CD4-positive, alpha-beta T cell (primary cell): Measurements from ENCODE around the gene TGM4. TPM values are rescaled to one million over a fixed set of nuclear protein-coding genes. Genes with fewer than 3 reads are reported as not detected.

Experiments used
- ATAC-seq: fragments of 200-7000 bp; cut with Tn5 transposase; one replicate; pipeline ENCODE4 v1.10.0; 2022; ENCODE audit warnings: mild to moderate bottlenecking; ENCODE audit not compliant: poor library complexity
- CTCF ChIA-PET: fragments of 350-600 bp; sonication (Branson Sonifier 250); formaldehyde crosslinking; loops from one replicate; lab custom pipeline; 2021; ENCODE audit warnings: antibody characterized with exemption, inconsistent platforms; lab: Charles Lee
- POLR2A ChIA-PET: fragments of 350-600 bp; sonication (Branson Sonifier 250); formaldehyde crosslinking; loops from one replicate; lab custom pipeline; 2021; ENCODE audit warnings: antibody characterized with exemption, inconsistent platforms; lab: Charles Lee
- DNase-seq, 14 experiments: peaks; one replicate each; pipeline ENCODE4 v3.0.0-alpha.2; 2013 to 2020; ENCODE audit warnings: mixed read lengths in 2 of 14
- H3K27ac ChIP-seq, 2 donors: one replicate each; pipeline versions ENCODE4 v1.5.1 to v1.7.0; 2013; ENCODE audit warnings: low read length in 2 of 2, low read depth in 1 of 2, mild to moderate bottlenecking in 1 of 2
- H3K27me3 ChIP-seq, 2 experiments: 1 replicate in 1 of 2; 2 replicates in 1 of 2; pipeline versions ENCODE4 v1.6.1 to v1.7.0; 2013; ENCODE audit warnings: low read length in 2 of 2, control low read depth in 1 of 2, mild to moderate bottlenecking in 1 of 2, moderate library complexity in 1 of 2; ENCODE audit not compliant: insufficient read depth in 2 of 2, control insufficient read depth in 1 of 2
- H3K36me3 ChIP-seq: one replicate; pipeline ENCODE4 v1.6.1; 2013; ENCODE audit warnings: low read length, control low read depth; ENCODE audit not compliant: insufficient read depth
- H3K4me1 ChIP-seq: one replicate; pipeline ENCODE4 v1.6.1; 2013; ENCODE audit warnings: low read length, control low read depth; ENCODE audit not compliant: insufficient read depth
- H3K4me3 ChIP-seq: one replicate; pipeline ENCODE4 v1.5.1; 2013; ENCODE audit warnings: mild to moderate bottlenecking, low read length, moderate library complexity
- H3K9me3 ChIP-seq, 2 experiments: 1 replicate in 1 of 2; 2 replicates in 1 of 2; pipeline versions ENCODE4 v1.6.1 to v1.7.0; 2013; ENCODE audit warnings: low read length in 2 of 2, mild to moderate bottlenecking in 2 of 2, control low read depth in 1 of 2, moderate library complexity in 1 of 2; ENCODE audit not compliant: control insufficient read depth in 1 of 2, insufficient read depth in 1 of 2
- H3K27ac Mint-ChIP-seq: one replicate; pipeline ENCODE4 v1.8.0; 2020; ENCODE audit warnings: mixed read lengths
- H3K27me3 Mint-ChIP-seq: one replicate; pipeline ENCODE4 v1.8.0; 2021; ENCODE audit warnings: mixed read lengths
- H3K36me3 Mint-ChIP-seq: one replicate; pipeline ENCODE4 v1.8.0; 2021; ENCODE audit warnings: low read depth, mixed read lengths
- H3K4me1 Mint-ChIP-seq: one replicate; pipeline ENCODE4 v1.8.0; 2021; ENCODE audit warnings: low read depth, mixed read lengths
- H3K4me3 Mint-ChIP-seq: one replicate; pipeline ENCODE4 v1.8.0; 2020; ENCODE audit warnings: mild to moderate bottlenecking, mixed read lengths
- H3K9me3 Mint-ChIP-seq: one replicate; pipeline ENCODE4 v1.8.0; 2020; ENCODE audit warnings: mixed read lengths
- CTCF ChIP-seq: fragments of 200-600 bp; IDR thresholded peaks from one replicate; pipeline ENCODE4 v1.8.0; 2022; ENCODE audit warnings: antibody characterized with exemption, mild to moderate bottlenecking
- intact Hi-C, 2 experiments: fragments of 100-400 bp; cut with DNase I in 1 of 2; cut with micrococcal nuclease in 1 of 2; formaldehyde crosslinking; loops; one replicate each; pipeline versions ENCODE4 v1.15.1 to v1.9.0; 2023 to 2025; cut with DNase I, micrococcal nuclease
- total RNA-seq, 174 experiments: library from RNA in 2 of 174; stranded (reverse) in 2 of 174; gene quantifications; one replicate each; pipeline ENCODE4 v1.2.3 and lab custom pipeline; 2021 to 2026

The TGM4 gene
- total RNA-seq, 2 experiments from 2014 or later, result not detected

- peaks cover 17% of the 10 kb centered on the region for H3K27me3 Mint-ChIP-seq
- intact Hi-C loops, result no loop called here
- Histone ChIP-seq H3K9me3 (no peaks in the 10 kb centered on the region), H3K4me3 (no peak overlapping the region), H3K27ac (no peak overlapping the region), H3K36me3 (no peaks in the 10 kb centered on the region), H3K4me1 (no peaks in the 10 kb centered on the region), H3K27me3 (no peaks in the 10 kb centered on the region)
- H3K4me1 Mint-ChIP-seq, result no peaks in the 10 kb centered on the region
- ChIA-PET CTCF (no interaction called here), POLR2A (no interaction called here)
- DNase-seq (no peak), ATAC-seq (no peak)
- H3K27ac Mint-ChIP-seq, result no peak overlapping the region
- H3K4me3 Mint-ChIP-seq, result no peak overlapping the region
- H3K9me3 Mint-ChIP-seq, result no peaks in the 10 kb centered on the region
- no peak for TF ChIP-seq CTCF
- no peaks in the 10 kb centered on the region for H3K36me3 Mint-ChIP-seq
Measured at GRCh38 chr3:44890258-44890657, 15.8 kb downstream of the TGM4 start.

- Mint-ChIP-seq H3K9me3 (no peaks in the 10 kb centered on the region), H3K27ac (no peak overlapping the region), H3K36me3 (no peaks in the 10 kb centered on the region), H3K4me1 (no peaks in the 10 kb centered on the region), H3K4me3 (no peak overlapping the region), H3K27me3 (peaks cover 12% of the 10 kb centered on the region)
- DNase-seq (no peak), ATAC-seq (no peak)
- H3K4me3 ChIP-seq, result no peak overlapping the region
- no peaks in the 10 kb centered on the region for H3K27me3 ChIP-seq
- H3K4me1 ChIP-seq, result no peaks in the 10 kb centered on the region
- TF ChIP-seq CTCF, result no peak
- intact Hi-C loops, result no loop called here
- no peaks in the 10 kb centered on the region for H3K9me3 ChIP-seq
- H3K27ac ChIP-seq, result no peak overlapping the region
- POLR2A ChIA-PET, result no interaction called here
- H3K36me3 ChIP-seq, result no peaks in the 10 kb centered on the region
- CTCF ChIA-PET, result no interaction called here
Measured at GRCh38 chr3:44890852-44891251, 16.4 kb downstream of the TGM4 start.

GRCh38 chr3:44892689-44893088, 18.3 kb downstream of the TGM4 start:
- no peaks in the 10 kb centered on the region for H3K4me1 ChIP-seq
- H3K4me3 Mint-ChIP-seq, result no peak overlapping the region
- H3K27me3 Mint-ChIP-seq, result no peaks in the 10 kb centered on the region
- ChIA-PET POLR2A (no interaction called here), CTCF (no interaction called here)
- no peaks in the 10 kb centered on the region for H3K9me3 Mint-ChIP-seq
- no peak overlapping the region for H3K27ac ChIP-seq
- no peak for ATAC-seq
- no peaks in the 10 kb centered on the region for H3K27me3 ChIP-seq
- no peaks in the 10 kb centered on the region for H3K36me3 ChIP-seq
- no peak overlapping the region for H3K4me3 ChIP-seq
- no peak for TF ChIP-seq CTCF
- H3K36me3 Mint-ChIP-seq, result no peaks in the 10 kb centered on the region
- no peak for DNase-seq
- H3K27ac Mint-ChIP-seq, result no peak overlapping the region
- H3K4me1 Mint-ChIP-seq, result no peaks in the 10 kb centered on the region
- no peaks in the 10 kb centered on the region for H3K9me3 ChIP-seq
- intact Hi-C loops, result no loop called here
